K562 (cell line): ENCODE results near the gene DDR2. TPM values are rescaled to one million over a fixed set of nuclear protein-coding genes. Genes with fewer than 3 reads are reported as not detected.
"Not testable (repeated sequence)": the region's sequence is repeated elsewhere in the genome, so short reads cannot be mapped to it uniquely, and the experiment has no call there.

Experiments used
- CEBPB ChIP-seq: fragments of 450-650 bp; IDR thresholded peaks from 2 replicates; pipeline ENCODE4 v1.6.1; 2016; ENCODE audit warnings: missing genetic modification characterization, missing compliant biosample characterization
- CTCF ChIP-seq, 3 experiments: IDR thresholded peaks in 2 of 3; conservative IDR thresholded peaks in 1 of 3; 2 replicates each; pipeline ENCODE4 v1.5.1; 2011 to 2012; ENCODE audit warnings: low read length in 3 of 3, mild to moderate bottlenecking in 3 of 3, control low read depth in 2 of 3, improper control_type of control experiment in 1 of 3, inconsistent platforms in 1 of 3, low read depth in 1 of 3, mixed read lengths in 1 of 3, moderate library complexity in 1 of 3; ENCODE audit not compliant: insufficient read depth in 2 of 3
- POLR2G ChIP-seq: fragments of 200-400 bp; formaldehyde crosslinking; IDR thresholded peaks from 2 replicates; pipeline ENCODE4 v1.6.1; 2017; ENCODE audit warnings: low read depth, mild to moderate bottlenecking, antibody characterized with exemption, low read length, moderate library complexity
- TFAP4 ChIP-seq: sonication (generic); formaldehyde crosslinking; IDR thresholded peaks from 2 replicates; pipeline ENCODE4 v1.8.0; 2022; ENCODE audit warnings: missing genetic modification reagents, mild to moderate bottlenecking, moderate library complexity, borderline replicate concordance
- ZBTB40 ChIP-seq, 2 experiments: fragments of 450-650 bp in 1 of 2; sonication (generic) in 1 of 2; formaldehyde crosslinking in 1 of 2; IDR thresholded peaks; 2 replicates each; pipeline versions ENCODE4 v1.7.1 to v1.9.0; 2016 to 2022; ENCODE audit warnings: inconsistent platforms in 1 of 2, mild to moderate bottlenecking in 1 of 2, missing genetic modification reagents in 1 of 2
- polyA plus RNA-seq, 8 experiments: library from polyadenylated mRNA; depleted of rRNA in 4 of 8; stranded (reverse) in 5 of 8; unstranded in 3 of 8; fragments of >200 nt; fragmentation: Nextera tagmentation in 2 of 8; fragmentation: Illumina TruSeq in 1 of 8; extraction: Ambion mirVana in 2 of 8; extraction: Trizol in 1 of 8; gene quantifications; 2 replicates each; pipeline versions ENCODE4 v1.2.1 to v1.2.3, GENCODE V29; 2011 to 2014; ENCODE audit warnings: inconsistent platforms in 1 of 8, missing spikeins in 1 of 8
- total RNA-seq, 7 experiments: library from RNA; depleted of rRNA in 6 of 7; stranded (reverse); fragments of >200 nt in 6 of 7; fragmentation: Illumina TruSeq in 2 of 7; extraction: Trizol in 2 of 7; gene quantifications; 2 replicates each; pipeline versions ENCODE4 v1.2.1 to v1.2.3, GENCODE V29; 2011 to 2021; ENCODE audit warnings: low replicate concordance in 1 of 7
- TF ChIP-seq, protein P1 (sequence below), 2 experiments: fragments of 450-650 bp in 1 of 2; sonication (generic) in 1 of 2; formaldehyde crosslinking in 1 of 2; IDR thresholded peaks in 1 of 2; conservative IDR thresholded peaks in 1 of 2; 2 replicates each; pipeline versions ENCODE4 v1.6.1 to v1.8.1; 2016 to 2023; ENCODE audit warnings: mild to moderate bottlenecking in 2 of 2, moderate library complexity in 2 of 2, inconsistent platforms in 1 of 2, missing genetic modification reagents in 1 of 2
- TF ChIP-seq, protein P2 (sequence below), 2 experiments: IDR thresholded peaks in 1 of 2; conservative IDR thresholded peaks in 1 of 2; 2 replicates each; pipeline ENCODE4 v1.6.1; 2016; ENCODE audit warnings: low read depth in 2 of 2, mild to moderate bottlenecking in 1 of 2, missing compliant biosample characterization in 1 of 2, missing genetic modification characterization in 1 of 2, moderate library complexity in 1 of 2

The DDR2 gene
- total and polyA plus RNA-seq, 9 of the 15 experiments (the other 6 are each of a cell fraction or from before 2014, with no cell fraction given) = 0.36 to 2.0 (median 1.1) TPM

DNA sequence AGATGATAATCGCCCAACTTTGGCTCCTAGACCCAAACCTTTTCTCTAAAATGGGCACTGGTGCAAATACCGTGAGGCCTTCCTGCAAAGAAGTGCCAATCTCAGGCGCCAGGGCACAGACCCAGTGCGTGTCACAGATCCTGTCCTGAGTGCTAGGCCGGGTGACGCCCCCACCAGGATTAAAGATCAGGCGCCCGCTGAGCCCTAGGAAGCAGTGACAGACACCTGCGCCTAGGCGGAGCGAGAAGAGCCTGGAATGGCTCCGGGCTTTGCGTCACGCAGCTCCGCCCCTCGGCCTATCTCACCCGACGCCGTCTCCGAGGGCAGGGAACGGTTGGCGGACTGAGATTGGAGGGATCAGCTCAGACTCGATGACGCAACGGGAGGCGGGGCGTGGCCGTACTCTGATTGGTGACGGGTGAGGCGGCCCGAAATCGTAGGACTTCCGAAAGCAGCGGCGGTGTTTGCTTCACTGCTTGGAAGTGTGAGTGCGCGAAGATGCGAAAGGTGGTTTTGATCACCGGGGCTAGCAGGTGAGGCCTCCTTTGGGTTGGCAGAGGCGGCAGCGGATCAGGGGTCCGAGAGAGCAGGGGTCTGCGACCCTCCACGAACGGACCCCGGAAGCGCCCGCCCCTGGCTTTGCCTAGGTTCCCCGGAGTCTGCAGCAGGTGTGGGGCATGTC, 158.2 kb downstream of the DDR2 start, which contains the start of gene HSD17B7 (continued):
- TF ChIP-seq, protein P1, sequence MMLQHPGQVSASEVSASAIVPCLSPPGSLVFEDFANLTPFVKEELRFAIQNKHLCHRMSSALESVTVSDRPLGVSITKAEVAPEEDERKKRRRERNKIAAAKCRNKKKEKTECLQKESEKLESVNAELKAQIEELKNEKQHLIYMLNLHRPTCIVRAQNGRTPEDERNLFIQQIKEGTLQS (IDR thresholded peaks at IDR 0.05) = peak; percentile 95
- TF ChIP-seq, protein P1 (CRISPR knock-in tag; conservative IDR thresholded peaks at IDR 0.05) = 0 out of 2 replicates have a peak, but pooled peaks have one; percentile 12
- TF ChIP-seq ZBTB40 (IDR thresholded peaks at IDR 0.05) (0 out of 2 replicates have a peak, but pooled peaks have one; percentile 5), TFAP4 (CRISPR knock-in tag) (peak; percentile 65; the same call in 1 of the 2 replicates), CEBPB (peak; percentile 89), CTCF (IDR thresholded peaks at IDR 0.05 in 2 of 3, conservative IDR thresholded peaks at IDR 0.05 in 1 of 3; ENCODE audit: insufficient read depth in 2 of 3, low read depth in 1 of 3, low read length in 3 of 3) (peak in 1 of 3 experiments; percentile 23; a peak in 2 of 6 replicates), POLR2G (peak; percentile 66)
- not testable (repeated sequence) for TF ChIP-seq ZBTB40 (CRISPR knock-in tag; IDR thresholded peaks at IDR 0.05)
- TF ChIP-seq, protein P2, sequence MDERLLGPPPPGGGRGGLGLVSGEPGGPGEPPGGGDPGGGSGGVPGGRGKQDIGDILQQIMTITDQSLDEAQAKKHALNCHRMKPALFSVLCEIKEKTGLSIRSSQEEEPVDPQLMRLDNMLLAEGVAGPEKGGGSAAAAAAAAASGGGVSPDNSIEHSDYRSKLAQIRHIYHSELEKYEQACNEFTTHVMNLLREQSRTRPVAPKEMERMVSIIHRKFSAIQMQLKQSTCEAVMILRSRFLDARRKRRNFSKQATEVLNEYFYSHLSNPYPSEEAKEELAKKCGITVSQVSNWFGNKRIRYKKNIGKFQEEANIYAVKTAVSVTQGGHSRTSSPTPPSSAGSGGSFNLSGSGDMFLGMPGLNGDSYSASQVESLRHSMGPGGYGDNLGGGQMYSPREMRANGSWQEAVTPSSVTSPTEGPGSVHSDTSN (CRISPR knock-in tag; IDR thresholded peaks at IDR 0.05; ENCODE audit: low read depth) = not testable (repeated sequence)
- TF ChIP-seq, protein P2 (tag; conservative IDR thresholded peaks at IDR 0.05; ENCODE audit: low read depth) = peak; percentile 28; the same call in 1 of the 2 replicates
